ENCODE data around the gene DRC7.

DNA sequence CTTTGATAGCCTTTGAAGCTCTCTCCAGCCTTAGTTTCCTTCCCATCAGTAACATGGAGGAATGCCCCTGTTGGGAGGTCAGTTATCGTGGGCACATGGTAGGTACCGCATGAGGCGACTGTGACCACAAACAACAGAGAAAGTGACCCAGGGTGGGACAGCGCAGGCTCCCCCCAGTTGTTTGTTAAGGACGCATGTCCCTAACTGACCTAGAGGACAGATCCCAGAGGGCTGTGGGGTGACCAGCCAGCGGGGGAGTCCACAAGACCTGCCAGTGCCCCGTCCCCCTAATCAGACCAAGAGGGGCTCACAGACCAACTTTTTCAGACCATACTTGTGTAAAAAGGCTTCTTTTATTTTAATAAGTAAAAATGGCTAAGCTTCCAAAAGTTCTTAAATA, 63.3 kb downstream of the DRC7 start:
- no peak for TF ChIP-seq CTCF (IDR thresholded peaks at IDR 0.05)
- TF ChIP-seq POLR2A (IDR thresholded peaks at IDR 0.05): no peak

Data from Peyer's patch (tissue), 4 donors.